Heart left ventricle (tissue), 13 donors: Measurements from ENCODE around the gene ZMIZ1.

Source experiments
- POLR2A ChIP-seq, 2 donors: fragments of 450-650 bp; IDR thresholded peaks; one replicate each; pipeline ENCODE4 v1.6.1; 2017; ENCODE audit warnings: antibody characterized with exemption in 2 of 2, mild to moderate bottlenecking in 2 of 2, moderate library complexity in 2 of 2
- TF ChIP-seq, protein P1 (sequence below), 12 donors: fragments of 200-600 bp; sonication (generic) in 4 of 12; IDR thresholded peaks; one replicate each; pipeline versions ENCODE4 v1.5.0 to v1.8.0; 2018 to 2022; ENCODE audit warnings: antibody characterized with exemption in 12 of 12, mild to moderate bottlenecking in 5 of 12
- donor health status: ischemic (EF 13 %, LVEDD 7.1; RV severe dilation, severe dysfunction).
- donor health status: DM: no; HTN: yes; CAD: no.
- donor health status: DM: no; HTN: no; CAD: no.
- donor health status: ischemic (EF 25% LVEDD 6.9; RV normal size, moderate dysfunction).
- donor health status: ischemic (EF 25% LVEDD 5.7; RV mildly dilated, moderate dysfunction).
- donor health status: ischemic (EF 35%, LVEDD 5.7; RV mildly dilated, moderate dysfunction).
- donor health status: nonischemic (EF 11% LVEDD 7.7; RV severe dilation, severe dysfunction).
- donor health status: DM: yes; HTN: yes; CAD: no.
- donor health status: PGD.
- donor health status: ischemic (EF 29% LVEDD 5.4; RV normal size, mild dysfunction).
- donor health status: nonischemic (EF 23%, LVEDD 6.1; RV moderate dilation, normal function).

- TF ChIP-seq, protein P1, sequence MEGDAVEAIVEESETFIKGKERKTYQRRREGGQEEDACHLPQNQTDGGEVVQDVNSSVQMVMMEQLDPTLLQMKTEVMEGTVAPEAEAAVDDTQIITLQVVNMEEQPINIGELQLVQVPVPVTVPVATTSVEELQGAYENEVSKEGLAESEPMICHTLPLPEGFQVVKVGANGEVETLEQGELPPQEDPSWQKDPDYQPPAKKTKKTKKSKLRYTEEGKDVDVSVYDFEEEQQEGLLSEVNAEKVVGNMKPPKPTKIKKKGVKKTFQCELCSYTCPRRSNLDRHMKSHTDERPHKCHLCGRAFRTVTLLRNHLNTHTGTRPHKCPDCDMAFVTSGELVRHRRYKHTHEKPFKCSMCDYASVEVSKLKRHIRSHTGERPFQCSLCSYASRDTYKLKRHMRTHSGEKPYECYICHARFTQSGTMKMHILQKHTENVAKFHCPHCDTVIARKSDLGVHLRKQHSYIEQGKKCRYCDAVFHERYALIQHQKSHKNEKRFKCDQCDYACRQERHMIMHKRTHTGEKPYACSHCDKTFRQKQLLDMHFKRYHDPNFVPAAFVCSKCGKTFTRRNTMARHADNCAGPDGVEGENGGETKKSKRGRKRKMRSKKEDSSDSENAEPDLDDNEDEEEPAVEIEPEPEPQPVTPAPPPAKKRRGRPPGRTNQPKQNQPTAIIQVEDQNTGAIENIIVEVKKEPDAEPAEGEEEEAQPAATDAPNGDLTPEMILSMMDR (IDR thresholded peaks at IDR 0.05): no peak
- no peak for TF ChIP-seq POLR2A (IDR thresholded peaks at IDR 0.05)
Measured at GRCh38 chr10:79185796-79186374, 117.1 kb downstream of the ZMIZ1 start.
